HK-2 (cell line): ENCODE measurements around the gene FARS2.
"Not testable (repeated sequence)": the region's sequence is repeated elsewhere in the genome, so short reads cannot be mapped to it uniquely, and the experiment has no call there.

Source experiments
- DNase-seq: peaks from one replicate; pipeline ENCODE4 v3.0.0-alpha.2; 2018; ENCODE audit not compliant: unreplicated experiment

The FARS2 gene

DNA sequence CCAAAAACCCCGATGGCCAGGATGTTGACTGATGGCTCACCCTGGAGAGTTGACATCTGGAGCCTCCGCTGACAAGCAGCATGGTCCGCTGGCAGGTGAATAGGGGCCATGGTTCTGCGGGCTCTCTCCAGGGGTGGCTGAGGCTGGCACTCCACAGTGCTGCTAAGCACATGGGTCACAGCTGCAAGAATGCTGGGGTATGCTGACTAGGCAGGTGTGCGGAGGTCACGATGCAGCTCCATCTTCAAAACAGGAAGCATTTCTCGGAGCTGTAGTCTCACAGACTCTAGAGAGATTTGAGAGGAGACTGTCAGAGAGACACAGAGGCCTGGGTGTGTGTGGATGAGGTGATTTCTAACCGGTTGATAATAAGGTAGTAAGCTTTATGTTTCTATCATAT lies 403.9 kb downstream of the FARS2 start:
- no peak for DNase-seq

DNA sequence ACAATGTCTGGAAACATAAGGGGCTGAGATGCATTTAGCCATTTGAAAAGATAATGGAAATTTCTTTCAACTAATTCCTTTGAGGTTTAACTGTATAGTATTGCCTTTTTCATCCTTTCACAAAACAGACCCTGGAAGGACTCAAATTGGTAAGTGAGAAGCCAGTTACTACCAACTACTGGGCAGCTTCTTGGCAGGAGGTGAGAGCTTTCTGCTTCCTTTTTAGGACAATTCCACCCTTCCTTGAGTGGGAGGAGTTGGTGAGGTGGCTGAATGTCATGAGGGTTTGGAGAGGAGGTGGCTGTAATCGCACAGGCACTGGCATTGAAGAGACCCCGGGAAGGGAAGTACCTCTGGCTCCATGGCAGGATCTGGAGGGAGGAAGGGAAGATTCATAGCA lies 404.4 kb downstream of the FARS2 start:
- no peak for DNase-seq

- no peak for DNase-seq
Observed at GRCh38 chr6:5666695-5667094, 405.4 kb downstream of the FARS2 start.

DNA sequence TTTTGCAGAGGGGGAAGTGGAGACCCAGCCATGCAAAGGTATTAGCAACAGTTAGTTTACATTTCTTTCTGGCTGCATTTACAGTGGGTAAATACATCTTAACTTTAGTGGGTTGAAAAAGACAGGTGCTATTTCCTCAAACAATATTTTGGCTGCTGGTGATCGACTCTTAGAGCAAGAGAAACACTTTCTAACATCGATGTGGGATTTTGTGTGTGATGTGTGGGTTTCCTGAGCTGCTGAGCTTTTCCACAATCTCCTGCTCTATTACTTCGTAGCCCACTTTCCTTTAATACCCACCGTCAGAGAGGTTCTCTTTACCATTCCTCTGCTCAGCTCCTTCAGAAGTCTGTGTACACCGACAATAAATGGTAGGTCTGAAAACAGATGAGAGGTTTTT lies 406.4 kb downstream of the FARS2 start:
- DNase-seq, result no peak

DNA sequence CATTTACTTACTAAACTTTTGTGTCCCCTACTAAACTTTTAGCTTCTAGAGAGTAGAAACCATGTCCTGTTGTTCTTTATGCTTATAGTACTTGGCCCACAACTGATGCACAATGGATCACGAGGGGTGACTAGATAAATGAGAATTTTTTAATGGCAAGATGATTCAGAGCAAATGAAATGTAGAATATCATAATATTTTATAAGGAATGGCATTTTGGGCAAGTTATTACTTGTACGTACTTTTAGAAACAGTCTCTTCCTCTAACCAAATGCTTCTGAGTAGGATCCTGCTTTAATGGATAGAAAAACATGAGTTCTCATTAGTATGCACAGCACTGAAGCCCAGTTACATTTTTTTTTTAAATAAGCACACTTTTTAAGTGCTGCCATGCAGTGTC lies 409.1 kb downstream of the FARS2 start:
- no peak for DNase-seq

DNA sequence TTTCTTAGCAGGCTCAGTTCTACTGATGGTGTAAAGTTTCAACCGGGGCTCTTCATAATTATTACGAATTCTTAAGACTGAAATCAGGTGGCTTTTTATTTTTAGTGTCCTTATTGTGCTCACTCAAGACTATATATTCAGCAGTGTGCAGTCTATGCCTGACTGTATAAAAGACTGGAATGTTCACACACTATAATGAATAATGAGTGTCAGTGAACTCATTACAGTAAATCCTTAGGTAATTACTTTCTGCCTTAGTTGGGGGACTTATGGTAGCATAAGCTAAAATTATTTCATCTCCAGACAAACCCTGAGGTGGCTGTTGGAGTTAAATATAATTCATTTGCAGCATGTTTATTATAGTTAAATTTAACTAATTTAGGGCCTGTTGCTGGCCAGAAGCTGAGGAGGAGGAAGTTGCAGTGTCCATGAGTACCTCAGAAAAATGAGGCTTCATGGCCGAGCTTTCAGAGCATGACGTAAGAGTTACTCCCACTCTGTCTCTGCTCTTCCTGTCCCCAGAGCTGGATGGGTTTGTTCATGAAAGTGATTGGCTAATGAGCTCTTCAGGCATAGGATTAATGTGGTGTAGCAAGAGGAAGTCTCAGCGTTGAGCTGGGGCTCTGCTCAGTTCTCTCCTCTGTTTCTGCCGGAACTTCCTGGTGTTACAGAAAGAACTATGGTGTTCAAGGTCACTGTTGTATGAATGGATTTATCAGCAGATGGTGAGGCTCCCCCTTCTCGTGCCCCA lies 409.7 kb downstream of the FARS2 start:
- DNase-seq, result no peak

- no peak for DNase-seq
Observed at GRCh38 chr6:5671601-5672559, 410.6 kb downstream of the FARS2 start.

DNA sequence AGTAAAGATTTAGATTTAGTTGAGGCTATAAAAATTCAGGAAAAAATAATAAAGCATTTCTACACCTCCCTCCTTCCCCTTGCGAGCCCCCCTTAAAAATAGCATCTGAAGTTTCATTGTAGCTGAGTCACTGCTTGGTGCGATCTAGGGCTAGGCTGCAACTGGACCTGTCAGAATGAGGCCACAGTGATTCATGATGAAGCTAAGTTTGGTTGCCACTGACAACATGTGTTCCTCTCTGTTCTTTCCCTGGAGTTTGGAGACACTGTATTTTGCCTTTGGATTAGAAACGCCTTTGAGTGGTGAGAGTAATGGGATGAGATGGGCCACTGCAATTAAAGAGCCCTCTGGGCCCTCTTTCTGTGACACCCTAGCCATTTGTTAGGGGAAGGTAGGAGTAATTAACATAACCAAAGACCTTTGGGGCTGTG lies 411.3 kb downstream of the FARS2 start:
- peak; percentile 10 for DNase-seq

GRCh38 chr6:5673019-5673790 lies 411.9 kb downstream of the FARS2 start:
- no peak for DNase-seq

GRCh38 chr6:5674141-5674540 lies 412.8 kb downstream of the FARS2 start:
- no peak for DNase-seq

- no peak for DNase-seq
Observed at GRCh38 chr6:5674721-5675120, 413.4 kb downstream of the FARS2 start.

GRCh38 chr6:5676701-5677100 lies 415.4 kb downstream of the FARS2 start:
- no peak for DNase-seq

DNA sequence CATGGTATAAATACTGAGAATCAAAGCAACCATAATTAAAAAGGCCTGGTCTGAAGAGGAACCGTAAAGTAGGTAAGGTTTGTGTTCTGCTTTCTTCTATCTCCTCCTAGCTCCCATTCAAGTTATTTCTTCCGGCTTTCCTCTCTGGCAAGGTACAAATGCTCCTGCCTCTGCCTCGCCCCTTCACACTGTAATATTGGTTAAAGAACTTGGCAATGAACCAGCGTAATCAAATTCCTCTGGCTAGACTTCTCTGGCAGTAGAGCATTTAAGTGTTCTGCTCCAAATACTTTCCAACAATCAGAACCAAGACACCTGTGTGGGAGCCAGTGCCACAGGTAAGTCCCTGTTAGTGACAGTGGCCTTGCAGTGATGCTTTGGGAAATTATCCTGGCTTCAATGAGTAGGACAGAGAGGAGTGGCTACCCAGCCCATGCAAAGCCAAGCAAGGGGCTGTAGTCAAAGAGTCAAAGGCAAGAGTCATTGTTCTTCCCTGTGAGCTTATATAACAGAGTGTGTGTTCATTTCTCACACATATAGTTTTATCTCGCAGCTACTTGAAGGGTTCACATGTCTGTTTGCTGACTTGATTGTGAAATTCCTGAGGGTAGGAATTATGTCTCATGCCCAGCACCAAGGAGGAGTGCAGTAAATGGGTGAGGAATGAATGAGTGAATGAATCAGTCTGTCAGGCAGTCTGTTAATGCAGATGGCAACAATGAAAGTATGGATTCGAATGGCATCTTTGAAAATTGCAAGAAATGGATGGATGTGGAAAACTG lies 416.1 kb downstream of the FARS2 start:
- DNase-seq, result no peak

DNA sequence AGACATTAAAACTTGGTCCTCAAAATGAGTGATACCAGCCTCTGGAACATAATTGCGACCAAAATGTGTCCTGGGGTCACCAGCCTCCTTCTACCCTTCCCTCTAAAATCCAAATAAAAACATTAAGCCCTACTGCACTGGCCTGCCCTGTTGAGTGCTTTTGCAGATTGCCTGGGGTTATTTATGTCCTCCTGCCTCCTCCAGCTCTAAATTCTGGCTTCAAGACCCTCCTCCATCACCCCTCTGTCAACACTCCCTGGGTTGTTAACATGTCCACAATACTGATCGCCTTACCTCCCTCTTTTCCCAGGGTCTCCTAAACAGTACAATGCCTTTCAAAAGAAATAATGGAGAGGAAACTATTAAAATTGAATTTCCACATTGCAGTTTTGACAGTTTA lies 418.0 kb downstream of the FARS2 start:
- DNase-seq, result no peak

DNA sequence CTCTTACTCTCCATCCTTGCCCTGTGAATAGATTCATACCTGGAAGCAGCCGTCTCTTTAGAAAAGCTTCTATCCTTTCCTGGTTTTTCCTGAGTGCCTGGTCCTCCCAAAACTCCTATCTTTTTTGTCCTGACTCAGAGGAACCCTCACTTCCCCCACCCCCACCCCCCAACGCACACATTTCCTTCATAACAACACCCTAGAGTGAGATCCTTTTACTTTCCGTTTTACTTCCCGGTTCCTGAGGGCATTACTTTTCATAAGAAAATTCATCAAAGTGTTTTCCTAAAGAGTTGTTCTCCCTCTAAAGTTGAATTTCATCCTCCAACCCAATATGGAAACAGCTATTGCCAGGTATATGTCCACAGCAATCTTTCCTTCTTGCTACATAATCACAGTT lies 418.4 kb downstream of the FARS2 start:
- no peak for DNase-seq

- DNase-seq, result no peak
Observed at GRCh38 chr6:5680095-5680494, 418.8 kb downstream of the FARS2 start.

DNA sequence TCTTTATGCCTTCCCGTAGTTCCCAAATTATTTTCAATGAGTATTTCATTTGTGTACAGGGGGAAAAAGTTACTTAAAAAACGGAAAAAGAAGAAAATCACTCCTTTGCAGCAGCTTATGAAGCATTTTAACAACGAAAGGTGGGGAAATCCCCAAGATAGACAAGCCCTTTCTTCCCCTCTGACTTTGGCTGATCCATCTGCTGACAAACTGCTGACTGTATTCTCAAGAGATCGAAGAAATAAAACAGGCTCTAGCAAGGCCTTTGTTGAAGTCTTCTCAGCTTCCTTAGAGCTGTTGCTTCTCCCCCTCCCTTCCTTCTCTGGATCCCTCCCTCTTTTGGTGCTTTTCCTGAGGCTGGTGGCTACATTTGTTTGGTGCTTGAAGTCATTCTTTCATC lies 420.2 kb downstream of the FARS2 start:
- no peak for DNase-seq

GRCh38 chr6:5682530-5682929 lies 421.2 kb downstream of the FARS2 start:
- DNase-seq, result no peak

DNA sequence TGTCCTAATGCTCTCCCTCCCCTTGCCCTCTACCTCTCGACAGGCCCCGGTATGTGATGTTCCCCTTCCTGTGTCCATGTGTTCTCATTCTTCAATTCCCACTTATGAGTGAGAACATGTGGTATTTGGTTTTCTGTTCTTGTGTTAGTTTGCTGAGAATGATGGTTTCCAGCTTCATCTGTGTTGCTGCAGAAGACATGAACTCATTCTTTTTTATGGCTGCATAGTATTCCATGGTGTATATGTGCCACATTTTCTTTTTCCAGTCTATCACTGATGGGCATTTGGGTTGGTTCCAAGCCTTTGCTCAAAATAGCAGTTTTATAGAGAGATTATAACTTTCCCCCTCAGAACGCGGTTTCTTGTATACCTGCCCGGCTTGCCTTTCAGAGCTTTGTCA lies 422.4 kb downstream of the FARS2 start:
- not testable (repeated sequence) for DNase-seq

GRCh38 chr6:5684320-5685053 lies 423.2 kb downstream of the FARS2 start:
- DNase-seq, result no peak
